Measurements from ENCODE around the gene CCDC169.
"Not testable (repeated sequence)": the region's sequence is repeated elsewhere in the genome, so short reads cannot be mapped to it uniquely, and the experiment has no call there.

CCDC169 gene

DNA sequence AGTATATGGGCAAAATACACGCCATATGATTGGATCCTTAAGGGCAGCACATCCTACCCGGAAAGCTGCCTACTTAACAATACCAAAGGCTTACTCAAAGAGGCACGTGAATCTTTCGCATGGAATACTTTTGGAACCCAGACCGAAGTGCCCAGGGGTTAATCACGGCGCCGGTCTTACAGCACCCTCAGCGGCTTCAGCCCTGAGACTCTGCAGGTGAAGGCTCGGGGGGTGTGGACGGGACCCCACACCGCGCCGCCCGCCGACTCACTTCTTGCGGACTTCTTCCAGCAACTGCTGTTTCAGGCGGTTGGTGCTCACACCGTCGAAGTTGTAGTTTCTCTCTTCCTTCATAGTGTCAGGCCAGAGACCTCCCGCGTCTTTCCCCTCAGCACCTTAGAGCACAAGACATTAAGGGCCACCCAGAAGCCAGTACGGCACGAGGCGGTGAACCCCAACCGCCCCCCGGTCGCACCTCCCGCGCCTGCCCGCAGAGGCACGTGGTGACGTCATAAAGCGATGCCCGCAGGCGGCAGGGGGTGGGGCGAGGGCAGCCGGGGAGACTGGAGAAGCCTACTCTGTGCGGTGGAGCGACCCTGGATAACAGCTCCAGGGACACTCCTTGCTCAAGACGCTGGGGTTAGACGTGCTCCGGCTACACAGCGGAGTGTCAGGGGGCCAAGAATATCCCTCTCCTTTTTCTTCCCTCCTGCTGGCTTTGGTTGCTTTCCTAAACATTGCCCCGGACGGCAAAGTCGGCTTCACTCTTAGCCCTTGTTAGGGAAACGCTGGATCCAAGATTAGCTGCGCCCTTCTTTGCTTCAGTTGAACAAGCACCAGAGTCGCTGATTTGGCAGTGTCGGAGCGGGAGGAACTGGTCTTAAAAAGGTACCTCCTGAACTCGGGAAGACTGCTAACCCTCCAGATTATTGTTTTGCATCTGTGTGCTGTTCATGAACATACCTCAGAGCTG is at the start of gene CCDC169:
Gene CCDC169 (minus strand): TSS at position 449 of the 973 bp plus-strand sequence. CDS start 95 bp downstream, at position 354.
- DNase-seq (ENCODE audit: low read depth in 2 of 2): peak in 1 of 2 donors; percentile 24

DNA sequence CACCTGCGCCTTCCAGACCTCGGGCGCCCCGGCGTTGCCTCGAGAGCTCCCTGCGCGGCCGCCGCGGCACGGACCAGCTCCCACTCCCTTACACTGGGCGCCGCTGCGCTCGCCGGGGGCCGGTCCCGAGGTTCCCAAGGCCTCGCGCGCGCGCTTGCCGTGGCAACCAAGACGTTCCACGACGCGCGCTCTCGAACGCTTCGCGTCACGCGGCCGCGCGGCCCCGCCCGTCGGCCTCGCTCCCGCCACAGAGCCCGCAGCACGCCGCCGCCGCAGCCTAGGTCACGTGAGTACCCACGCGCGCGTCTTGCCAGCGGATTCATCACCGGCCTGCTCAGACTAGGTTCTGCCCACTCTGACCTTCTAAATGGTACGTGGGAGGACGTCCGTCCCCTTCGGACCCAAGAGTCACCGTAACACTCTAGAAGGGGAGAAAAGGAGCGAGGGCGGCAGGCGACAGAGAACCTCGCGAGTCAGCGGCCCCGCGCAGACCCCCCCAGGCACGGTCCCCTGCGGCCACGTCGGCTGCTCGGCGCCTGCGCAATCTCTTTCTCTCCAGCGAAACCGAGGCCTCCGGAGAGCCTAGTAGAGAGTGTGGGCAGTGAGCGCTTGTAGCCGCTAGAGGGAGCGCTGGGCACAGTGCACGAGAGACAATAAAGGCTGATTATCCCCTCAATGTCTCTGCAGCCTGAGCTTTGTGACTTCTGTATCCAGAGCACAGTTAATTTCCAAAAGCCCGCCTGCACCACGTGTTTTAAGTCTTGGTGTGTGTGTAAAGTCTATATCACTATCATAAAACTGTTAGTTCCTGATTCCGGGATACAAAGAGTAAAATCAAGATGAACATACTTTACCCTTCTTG is 48.8 kb upstream of the CCDC169 start, which contains the start of gene SPART:
Gene SPART (minus strand): TSS at position 173 of the 862 bp plus-strand sequence. CDS start 10,564 bp downstream, outside the sequence.
- DNase-seq (ENCODE audit: low read depth in 2 of 2): peak; percentile 58 to 67

- peak in 1 of 2 donors; percentile 10 for DNase-seq (ENCODE audit: low read depth in 2 of 2)
Measured at GRCh38 chr13:36345438-36346221, 48.0 kb upstream of the CCDC169 start.

DNA sequence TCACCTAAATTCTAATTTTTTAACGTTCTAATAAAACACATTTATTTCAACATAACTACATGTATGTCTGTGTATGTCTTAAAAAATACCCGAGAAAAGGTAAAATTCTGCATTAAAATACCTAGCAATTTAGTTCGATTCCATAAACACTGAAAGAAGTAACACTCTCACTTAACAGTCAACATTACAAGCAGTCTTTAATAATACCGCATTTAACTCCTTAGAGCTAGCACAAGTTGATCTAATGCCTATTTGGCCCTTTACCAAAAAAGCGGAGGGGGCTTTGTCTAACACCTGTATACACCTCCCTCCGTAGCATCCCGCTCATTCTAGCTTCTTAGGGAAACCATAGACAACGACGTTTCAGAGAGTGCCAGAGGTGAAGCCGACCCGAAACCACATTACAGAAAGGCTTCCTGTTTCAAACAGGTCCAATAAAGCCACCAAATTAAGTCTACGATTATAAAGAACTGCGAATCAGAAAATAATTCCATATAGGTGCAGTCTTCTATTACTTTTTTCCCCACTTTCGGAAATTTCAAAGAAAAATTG is 47.3 kb upstream of the CCDC169 start:
- DNase-seq (ENCODE audit: low read depth in 2 of 2): no peak

- no peak for DNase-seq (ENCODE audit: low read depth in 2 of 2)
Measured at GRCh38 chr13:36344173-36344572, 46.6 kb upstream of the CCDC169 start.

DNA sequence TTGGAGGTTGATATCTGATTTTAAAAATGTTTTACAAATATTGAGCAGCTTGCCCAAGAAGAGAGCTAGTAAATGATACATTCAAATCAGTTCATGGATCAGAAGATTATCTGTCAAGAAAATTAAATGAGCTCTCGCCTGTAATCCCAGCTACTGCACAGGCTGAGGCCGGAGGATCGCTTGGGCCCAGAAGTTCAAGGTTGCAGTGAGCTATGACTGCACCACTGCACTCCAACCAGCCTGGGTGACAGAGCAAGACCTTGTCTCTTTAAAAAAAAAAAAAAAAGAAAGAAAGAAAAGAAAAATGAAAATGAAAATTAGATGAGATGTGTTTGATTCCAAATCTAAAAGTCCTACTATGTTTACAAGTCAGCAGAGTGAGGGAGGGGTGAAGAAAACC is 46.2 kb upstream of the CCDC169 start:
- no peak for DNase-seq (ENCODE audit: low read depth in 2 of 2)

GRCh38 chr13:36342715-36343114 is 45.1 kb upstream of the CCDC169 start:
- no peak for DNase-seq (ENCODE audit: low read depth in 2 of 2)

DNA sequence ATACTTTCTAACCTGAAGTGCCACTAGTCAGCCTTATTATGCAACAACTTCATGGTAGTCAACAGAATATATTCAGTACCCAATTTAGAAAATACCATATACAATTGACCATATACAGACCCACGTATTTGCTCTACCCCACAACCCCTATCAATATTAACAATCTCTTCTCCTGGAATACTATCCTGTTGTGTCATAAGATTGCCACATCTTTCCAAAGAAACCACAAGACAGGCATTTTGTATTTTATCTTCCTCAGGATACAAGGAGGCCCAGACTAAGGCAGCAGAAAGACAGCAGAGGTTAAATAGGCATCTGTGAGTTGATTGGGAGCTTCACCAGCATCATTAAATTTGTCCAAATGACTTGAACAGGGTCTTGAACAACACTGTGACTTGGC is 44.1 kb upstream of the CCDC169 start:
- DNase-seq (ENCODE audit: low read depth in 2 of 2): no peak

GRCh38 chr13:36339600-36340155 is 42.1 kb upstream of the CCDC169 start:
- no peak for DNase-seq (ENCODE audit: low read depth in 2 of 2)

DNA sequence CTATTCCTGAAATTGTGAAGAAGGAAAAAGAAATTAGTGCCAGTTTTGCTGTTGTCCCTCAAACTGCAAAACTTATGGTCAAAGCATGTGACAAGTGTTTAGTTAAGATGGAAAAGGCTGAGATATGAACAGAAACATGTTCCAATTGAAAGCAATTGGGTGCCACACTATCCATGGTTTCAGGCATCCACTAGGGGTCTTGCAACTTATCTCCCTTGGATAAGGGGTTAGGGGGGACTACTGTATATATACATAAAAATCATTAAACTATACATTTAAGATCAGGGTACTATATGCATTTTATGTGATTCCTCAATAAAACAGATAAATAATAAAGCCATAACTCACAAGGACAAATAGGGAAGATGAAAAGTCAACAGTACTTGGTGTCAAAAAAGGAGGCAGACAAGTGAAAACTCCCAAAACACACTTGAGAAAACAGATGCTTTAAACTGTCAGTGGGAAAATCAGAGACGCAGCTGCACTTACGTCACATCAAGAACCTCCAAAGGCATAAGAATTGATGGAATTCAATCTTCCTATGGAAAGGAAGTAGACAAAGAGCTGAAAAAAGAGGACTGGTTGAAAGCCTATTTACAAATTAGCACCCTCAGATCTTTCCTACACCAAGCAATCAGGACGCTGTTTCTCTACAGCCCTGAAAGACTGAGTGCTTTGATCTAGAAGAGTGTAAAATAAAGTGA is 40.5 kb upstream of the CCDC169 start:
- no peak for DNase-seq (ENCODE audit: low read depth in 2 of 2)

- DNase-seq (ENCODE audit: low read depth in 2 of 2): no peak
Measured at GRCh38 chr13:36332986-36333385, 35.4 kb upstream of the CCDC169 start.

DNA sequence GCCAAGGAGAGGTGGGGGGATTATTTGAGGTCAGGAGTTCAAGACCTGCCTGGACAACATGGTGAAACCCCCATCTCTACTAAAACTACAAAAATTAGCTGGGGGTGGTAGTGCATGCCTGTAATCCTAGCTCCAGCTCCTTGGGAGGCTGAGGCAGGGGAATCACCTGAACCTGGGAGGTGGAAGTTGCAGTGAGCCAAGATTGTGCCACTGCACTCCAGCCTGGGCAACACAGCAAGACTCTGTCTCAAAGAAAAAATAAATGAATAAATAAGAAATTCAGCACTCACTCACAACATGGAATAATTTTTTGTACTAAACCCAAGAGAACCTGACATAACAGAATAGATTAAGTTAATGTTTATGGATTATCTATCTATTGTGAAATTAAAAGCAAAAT is 34.6 kb upstream of the CCDC169 start:
- DNase-seq (ENCODE audit: low read depth in 2 of 2): not testable (repeated sequence)

DNA sequence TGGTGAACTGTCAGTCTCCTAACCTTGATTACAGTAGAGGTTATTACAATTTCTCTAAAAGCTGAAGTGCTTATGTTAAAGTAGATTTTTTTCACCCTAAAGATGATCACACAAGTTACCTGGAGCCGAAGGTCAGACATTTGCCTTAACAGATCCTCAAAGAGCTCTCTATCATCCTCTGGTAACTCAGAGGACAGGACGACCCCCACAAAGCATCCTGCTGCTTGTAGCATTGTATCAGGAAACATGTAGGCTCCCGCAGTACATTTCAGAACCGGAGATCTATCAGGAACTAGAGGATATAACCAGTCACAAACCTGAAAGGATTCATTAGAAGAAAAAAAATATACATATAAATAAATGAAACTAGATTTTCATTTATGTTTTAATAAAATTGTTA is 33.7 kb upstream of the CCDC169 start:
- DNase-seq (ENCODE audit: low read depth in 2 of 2): no peak

DNA sequence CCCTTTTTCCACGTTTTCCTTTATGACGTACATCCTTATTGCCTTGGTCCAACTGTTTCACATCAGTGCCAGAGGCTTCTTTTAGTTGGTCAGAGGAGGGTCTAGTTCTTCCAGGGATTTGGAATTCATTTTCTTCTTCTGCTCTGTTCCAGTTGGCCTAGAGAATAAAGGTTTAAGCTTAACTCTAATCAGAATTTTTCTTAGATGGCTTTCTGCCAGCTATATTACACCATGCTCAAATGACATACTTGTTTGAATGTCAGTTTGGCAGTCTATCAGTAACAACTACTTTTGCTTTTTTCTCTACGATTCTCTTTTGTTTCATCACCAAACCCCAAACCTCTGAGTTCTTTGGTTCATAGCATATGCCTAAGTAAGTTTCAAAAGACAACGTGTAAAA is 31.7 kb upstream of the CCDC169 start:
- no peak for DNase-seq (ENCODE audit: low read depth in 2 of 2)

DNA sequence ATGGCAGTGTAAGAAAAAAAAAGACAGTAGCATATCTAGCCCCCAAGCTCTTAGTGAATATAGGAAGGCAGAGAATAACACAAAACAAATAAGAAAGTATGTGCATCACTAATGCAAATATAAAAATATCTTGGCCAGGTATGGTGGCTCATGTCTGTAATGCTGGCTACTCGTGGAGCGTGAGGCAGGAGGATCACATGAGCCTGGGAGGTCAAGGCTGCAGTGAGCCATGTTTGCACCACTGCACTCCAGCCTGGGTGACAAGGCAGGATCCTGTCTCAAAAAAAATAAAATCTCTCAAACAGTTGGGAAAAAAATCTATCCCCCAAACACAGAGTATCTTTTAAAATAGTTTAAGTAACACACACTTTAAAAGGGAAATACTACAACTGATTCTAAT is 31.2 kb upstream of the CCDC169 start:
- no peak for DNase-seq (ENCODE audit: low read depth in 2 of 2)

DNA sequence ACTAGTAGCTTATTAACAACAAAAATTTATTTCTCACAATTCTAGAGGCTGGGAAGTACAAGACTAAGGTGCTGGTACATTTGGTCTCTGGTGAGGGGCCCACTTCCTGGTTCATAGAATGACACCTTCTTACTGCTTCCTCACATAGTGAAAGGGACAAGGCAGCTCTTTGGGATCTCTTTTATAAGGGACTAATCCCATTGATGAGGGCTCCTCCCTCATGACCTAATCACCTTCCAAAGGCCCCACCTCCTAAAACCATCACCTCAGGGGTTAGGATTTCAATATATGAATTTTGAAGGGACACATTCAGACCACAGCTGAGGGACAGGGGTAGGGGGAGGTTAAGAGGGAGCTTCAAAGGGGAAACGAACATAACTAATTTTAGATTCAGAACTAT is 28.3 kb upstream of the CCDC169 start:
- no peak for DNase-seq (ENCODE audit: low read depth in 2 of 2)

- not testable (repeated sequence) for DNase-seq (ENCODE audit: low read depth in 2 of 2)
Measured at GRCh38 chr13:36324881-36325280, 27.3 kb upstream of the CCDC169 start.

DNA sequence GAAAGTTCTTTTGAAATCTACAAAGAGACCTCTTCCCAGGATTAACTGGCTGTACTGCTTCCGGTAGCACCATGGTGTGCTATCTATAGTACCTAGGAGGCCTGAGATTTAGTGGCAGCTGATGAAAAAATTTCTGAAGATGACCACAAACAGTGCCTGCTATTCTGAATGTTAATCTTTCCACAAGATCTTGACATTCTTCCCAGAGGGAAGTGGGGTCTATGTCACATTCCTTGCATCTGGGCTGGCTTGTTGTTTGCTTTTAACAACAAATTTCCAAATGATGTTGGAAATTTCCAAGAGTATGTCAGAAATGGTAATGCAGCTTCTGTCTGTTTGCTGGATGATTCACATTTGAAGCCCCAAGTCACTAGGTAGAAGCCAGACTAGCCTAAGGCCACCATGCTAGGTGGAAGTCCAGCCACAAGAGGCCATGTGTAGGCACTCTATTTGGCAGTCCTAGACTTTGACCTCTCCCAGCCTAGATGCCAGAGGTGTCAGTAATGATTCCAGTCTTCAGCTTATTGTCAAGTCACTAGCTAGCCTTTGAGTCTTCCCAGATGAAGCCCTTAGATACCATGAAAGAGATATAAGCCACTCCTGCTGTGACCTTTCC is 26.4 kb upstream of the CCDC169 start:
- DNase-seq (ENCODE audit: low read depth in 2 of 2): no peak

- DNase-seq (ENCODE audit: low read depth in 2 of 2): no peak
Measured at GRCh38 chr13:36323408-36323807, 25.8 kb upstream of the CCDC169 start.

GRCh38 chr13:36319793-36320192 is 22.2 kb upstream of the CCDC169 start:
- DNase-seq (ENCODE audit: low read depth in 2 of 2): not testable (repeated sequence)
